HG02981 (cell line): ENCODE measurements around the gene TLE7.

ENCODE experiments used
- ATAC-seq: cut with Tn5 transposase; IDR thresholded peaks from one replicate; pipeline ENCODE4 v1.9.1; 2021; ENCODE audit warnings: mild to moderate bottlenecking, moderate library complexity; ENCODE audit not compliant: unreplicated experiment

The TLE7 gene

GRCh38 chr16:71414038-71414437, 27.8 kb downstream of the TLE7 start:
- ATAC-seq = no peak

DNA sequence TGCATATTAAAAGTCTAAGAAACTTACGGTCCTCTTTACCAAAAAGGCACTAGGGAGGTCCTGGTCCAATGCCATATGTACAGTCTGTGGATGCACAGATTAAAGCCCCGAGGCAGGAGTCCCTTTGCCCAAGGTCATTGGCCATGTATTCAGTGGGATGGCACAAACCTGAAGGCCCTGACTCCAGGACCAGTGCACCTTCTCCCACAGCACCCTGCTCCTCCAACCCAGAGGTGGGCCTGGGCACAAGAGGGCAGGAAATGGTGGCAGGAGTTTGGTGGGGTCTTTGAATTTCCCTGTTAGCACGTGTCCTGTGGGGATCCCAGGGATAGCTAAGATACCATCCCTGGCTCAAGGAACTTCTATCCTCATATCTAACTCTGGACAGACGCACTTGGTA, 28.5 kb downstream of the TLE7 start:
- no peak for ATAC-seq

DNA sequence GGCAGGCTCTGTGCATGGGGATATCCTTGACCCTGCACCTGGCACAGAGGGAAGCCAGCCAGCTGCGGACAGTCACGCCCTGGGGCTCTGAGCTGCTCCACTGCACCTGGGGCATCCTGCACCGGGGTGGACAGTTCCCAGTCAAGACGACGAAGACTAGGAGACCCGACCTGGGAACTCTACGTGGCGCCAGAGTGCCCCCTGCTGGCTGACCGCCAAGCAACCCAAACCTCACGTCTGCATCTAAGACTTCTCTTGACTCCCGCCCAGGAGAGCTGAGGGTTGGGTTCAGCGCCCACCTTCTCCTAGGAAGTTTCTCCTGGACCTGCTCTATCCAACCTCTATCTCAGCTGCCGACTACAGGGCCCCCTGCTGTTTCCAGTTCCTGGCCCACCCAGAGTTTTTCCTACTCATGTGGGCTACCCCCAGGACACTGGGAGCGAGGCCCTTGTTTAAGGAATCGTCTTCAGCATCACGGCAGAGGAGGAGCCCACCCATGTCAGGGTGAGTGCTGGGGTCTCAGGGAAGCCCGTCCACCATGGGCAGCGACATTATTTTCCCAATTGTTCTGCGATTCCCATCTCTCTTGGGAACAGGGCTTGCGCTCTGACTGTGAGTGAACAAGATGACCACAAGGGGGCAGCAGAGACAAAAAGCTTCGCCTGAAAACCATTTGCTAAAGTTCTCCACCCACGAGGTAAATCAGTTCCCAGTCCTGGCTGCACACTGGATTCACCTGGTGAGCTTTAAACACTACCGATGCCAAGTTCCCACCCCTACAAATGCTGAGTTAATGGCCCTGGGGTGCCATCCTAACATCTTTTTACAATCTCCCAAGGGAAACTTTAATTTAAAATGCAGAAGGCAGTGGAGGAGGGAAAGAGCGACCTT, 29.3 kb downstream of the TLE7 start:
- ATAC-seq = no peak

GRCh38 chr16:71410146-71410545, 31.7 kb downstream of the TLE7 start:
- no peak for ATAC-seq

- ATAC-seq = no peak
Observed at GRCh38 chr16:71409011-71409775, 32.7 kb downstream of the TLE7 start.

DNA sequence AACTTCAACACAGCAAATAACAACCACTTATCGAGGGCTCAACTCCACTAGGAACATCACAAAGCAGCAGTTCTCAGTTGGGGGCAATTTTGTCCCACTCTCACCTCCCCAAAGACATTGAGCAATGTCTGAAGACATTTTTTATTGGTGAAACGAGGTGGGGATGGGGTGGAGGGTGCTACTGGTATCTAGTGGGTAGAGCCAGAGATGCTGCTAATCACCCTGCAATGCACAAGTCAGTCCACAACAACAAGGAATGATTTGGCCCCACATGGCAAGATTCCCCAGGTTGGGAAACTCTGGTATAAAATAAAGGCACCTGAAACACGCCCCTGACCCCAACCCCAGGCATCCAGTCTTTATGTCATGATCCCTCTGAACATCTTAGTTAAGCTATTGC, 33.3 kb downstream of the TLE7 start:
- no peak for ATAC-seq

GRCh38 chr16:71407731-71408130, 34.1 kb downstream of the TLE7 start:
- no peak for ATAC-seq

GRCh38 chr16:71406724-71407123, 35.1 kb downstream of the TLE7 start:
- ATAC-seq = no peak

GRCh38 chr16:71406316-71406715, 35.5 kb downstream of the TLE7 start:
- ATAC-seq = no peak

GRCh38 chr16:71404364-71404763, 37.5 kb downstream of the TLE7 start:
- ATAC-seq = no peak

DNA sequence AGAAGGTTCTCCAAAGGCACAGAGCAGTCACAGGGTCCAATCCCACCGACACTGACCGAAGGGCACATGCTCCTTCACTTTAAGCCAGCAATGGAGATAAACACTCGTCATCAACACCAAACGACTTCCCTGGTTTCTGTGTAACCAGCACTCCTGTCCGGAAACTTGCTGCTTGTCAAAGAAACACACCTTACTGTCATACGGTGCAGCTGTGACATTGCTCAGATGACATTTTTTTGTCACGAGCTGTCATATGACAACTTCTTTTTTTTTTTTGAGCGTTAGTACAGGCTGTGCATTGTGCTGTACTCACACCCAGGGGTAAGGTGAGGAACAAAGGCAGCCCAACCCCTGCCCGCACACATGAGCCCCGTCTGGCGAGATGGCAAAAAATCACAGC, 39.2 kb downstream of the TLE7 start:
- ATAC-seq = no peak

- ATAC-seq = no peak
Observed at GRCh38 chr16:71402007-71402406, 39.8 kb downstream of the TLE7 start.

DNA sequence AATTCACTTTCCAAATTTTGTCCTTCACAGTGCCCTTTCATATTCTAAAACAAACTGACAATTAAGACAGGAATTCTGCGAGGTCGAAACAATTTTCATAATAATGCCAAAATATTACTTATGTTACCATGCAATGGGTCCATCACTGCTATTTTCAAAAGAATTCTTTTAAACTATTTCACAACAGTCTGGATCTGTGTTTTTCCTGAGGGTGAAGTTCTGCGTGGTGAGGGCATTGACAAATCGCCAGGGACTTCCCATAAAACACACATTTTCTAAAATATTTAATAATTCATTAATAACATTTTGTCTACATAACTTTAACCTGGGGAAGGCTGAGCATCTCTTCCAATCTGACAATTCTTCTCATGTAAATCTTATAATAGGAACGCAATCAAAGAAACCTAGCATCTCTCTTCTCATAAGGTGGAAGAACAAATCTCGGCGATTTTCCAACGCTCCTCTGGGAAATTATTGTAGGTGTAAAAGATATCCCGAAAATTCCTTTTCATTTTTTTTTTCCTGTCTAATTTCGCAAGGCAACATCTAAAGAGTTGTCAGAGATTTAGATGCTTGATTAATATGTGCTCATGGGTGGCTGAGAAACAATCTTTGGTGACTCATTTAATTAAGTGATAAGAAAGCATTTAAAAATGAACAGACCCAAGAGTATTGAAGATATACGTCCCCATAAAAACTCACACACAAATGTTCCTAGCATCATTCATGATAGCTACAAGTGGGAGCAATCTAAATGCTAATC, 41.9 kb downstream of the TLE7 start:
- no peak for ATAC-seq

DNA sequence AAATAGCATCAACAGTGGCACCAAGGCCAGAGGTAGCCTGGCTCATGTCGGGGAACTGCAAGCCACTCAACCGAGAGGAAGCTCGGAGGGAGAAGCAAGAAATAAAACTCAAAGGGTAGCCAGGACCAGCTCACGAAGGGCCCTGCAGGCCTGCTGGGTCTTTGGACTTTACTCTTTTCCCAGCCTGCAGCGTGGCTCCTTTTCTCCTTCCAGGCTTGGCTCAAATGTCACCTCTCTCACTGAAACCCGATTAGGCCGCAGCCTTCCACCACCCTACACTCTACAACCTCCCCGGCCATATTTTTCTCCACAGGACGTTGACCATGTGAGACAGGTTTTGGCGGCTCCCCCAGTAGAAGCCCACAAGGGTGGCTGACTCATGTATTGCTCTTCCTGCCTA, 45.3 kb downstream of the TLE7 start:
- ATAC-seq = no peak

DNA sequence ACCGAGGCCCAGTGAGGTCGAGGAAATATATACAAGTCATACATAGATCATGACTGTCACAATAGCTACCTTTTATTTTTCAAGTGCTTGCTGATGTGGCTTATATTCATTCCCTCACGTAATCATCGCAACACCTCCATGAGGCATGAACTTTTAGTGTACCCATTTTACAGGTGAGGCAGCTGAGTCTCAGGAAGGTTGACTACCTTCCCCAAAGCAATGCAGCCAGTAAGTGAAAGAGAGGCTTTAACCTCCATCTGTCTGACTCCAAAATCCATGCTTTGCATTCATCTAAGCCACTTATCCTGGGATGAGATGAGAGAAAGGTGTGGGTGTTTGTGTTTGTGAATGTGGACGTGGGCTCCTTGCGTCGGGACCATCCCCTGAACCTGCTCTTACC, 52.5 kb downstream of the TLE7 start:
- ATAC-seq = no peak

GRCh38 chr16:71387045-71387871, 54.6 kb downstream of the TLE7 start:
- ATAC-seq = no peak

DNA sequence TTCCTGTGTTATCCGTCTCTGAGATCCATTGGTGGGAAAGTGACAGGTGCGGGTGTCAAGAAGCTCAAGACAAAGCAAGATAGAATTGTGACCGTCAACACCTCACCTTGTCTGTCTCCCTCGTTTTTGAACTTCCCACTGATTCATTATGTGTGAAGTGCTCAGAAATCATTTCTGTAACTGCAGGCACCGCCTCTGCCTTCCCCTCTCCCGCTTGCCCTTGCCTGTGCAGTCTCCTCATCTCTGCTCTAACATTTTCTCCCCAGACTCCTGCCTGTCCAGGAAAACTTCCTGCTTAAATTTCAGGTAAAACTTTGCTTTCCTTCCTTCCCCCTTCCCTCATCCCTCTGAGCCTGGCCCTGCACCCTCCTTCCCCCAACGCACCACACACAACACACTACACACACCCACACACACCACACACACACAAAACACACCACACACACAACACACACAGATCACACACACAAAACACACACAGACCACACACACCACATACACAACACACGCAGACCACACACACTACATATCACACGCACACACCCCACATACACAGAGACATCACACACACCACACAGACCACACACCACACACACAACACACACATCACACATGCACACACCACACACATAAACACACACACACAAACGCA, 57.7 kb downstream of the TLE7 start:
- no peak for ATAC-seq

DNA sequence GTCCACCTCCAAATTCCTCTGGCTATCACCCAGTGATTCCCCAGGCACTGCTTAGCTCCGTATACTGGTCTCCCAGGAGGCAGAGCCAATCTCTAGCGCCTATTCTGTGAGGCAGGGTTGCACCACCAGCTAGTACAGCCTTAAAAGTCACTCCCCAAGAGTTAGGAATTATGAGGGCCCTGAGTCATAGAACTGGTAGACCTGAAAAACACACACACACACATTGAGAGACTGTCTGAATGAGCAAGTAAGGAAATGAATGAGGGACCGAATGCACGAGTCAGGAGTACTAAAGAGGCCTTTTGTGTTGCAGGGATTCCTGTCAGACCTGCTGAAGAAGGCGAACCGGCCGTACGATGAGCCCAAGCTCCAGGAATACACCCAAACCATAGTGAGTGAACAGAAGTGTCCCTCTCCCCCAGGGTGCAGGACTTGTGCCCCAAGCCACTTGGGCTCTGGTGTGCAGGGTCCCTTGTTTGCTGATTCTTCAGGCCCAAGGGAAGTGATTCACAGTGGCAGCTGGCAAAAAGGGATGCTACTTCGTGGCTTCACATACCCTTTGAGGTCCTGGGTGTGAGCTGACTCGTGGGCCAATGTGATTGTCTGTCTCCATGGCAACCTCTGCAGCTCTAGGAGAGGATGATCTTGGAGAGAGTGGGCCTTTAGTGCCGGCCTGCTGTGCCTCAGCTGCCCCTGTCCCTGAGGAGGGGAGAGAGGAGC, 58.6 kb downstream of the TLE7 start:
- ATAC-seq = no peak

- no peak for ATAC-seq
Observed at GRCh38 chr16:71380831-71381230, 61.0 kb downstream of the TLE7 start.
